GM19193 (cell line): ENCODE results near the gene HACE1.

Experiments used
- POLR2A ChIP-seq: IDR thresholded peaks from 4 replicates; pipeline ENCODE4 v1.6.1; 2011; ENCODE audit not compliant: insufficient read depth, insufficient read length; ENCODE audit errors: extremely low read depth

HACE1 gene

DNA sequence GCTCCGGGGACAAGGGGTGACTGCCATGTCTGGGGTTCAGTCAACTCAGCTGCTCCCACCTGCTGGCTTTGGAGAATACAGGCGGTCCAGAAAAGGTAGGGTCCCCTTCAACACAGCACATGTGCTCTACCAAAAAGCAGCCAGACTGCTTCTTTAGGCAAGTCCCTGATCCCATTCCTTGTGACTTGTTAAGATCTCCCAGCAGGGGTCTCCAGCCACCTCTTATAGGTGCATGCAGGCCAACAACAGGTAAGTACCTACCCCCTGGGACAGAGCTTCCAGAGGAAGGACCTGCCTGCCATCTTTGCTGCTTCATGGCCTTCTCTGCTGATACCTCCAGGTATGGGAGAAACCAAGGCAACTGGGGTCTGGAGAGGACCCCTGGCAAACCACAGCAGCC is 106.5 kb downstream of the HACE1 start:
- TF ChIP-seq POLR2A: no peak

DNA sequence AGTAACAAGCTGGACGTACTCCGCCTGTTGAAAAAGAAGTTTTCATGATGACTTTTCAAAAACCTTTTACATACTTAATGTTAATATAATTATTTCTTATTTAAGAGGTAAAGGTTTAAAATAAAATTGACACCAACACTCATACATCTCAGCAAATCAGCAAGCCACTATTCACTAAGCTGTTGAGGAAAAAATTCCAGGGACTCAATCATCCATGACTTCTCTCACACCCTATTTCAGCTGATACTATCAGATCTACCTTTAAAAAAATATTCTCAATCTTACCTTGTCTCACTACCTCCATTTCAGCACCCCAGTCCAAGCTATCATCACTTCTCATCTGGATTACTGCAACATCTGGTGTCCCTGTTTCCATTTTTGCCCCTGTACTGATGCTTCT is 109.3 kb downstream of the HACE1 start:
- no peak for TF ChIP-seq POLR2A

DNA sequence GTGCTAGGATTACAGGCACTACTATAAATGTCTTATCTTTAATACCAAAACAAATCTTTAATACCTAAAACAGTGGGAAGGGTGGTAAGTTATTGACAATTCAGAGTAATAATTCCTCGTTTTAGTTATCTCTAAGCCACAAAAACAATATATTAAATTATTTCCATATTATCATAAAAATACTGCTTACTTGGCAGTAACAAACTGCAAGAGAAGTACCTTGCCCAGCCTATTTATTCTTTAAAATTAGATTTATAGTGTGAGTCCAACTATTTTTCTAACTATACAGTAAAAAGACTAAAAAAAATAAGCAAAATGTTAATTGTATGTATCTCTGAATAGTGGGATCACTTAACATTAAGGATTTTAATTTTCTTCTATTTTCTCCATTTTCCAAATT is 123.2 kb downstream of the HACE1 start:
- no peak for TF ChIP-seq POLR2A

DNA sequence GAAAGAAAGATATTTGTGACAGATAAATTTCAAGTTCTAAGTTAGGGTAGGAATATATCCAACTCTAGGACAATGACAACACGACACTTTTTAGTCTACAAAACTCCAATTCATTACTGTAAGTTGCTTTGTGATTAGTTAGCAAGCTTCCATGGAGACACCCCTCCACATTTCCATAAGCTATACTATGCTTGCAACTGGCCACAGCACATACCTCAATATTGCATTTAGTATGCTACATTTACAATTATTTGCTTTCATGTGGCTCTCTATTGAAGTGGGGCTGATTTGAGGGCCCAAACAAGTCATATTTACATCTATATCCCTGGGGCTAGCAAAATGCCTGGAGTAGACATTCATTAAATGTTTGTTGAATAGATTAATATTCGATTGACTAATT is 129.3 kb downstream of the HACE1 start:
- no peak for TF ChIP-seq POLR2A

DNA sequence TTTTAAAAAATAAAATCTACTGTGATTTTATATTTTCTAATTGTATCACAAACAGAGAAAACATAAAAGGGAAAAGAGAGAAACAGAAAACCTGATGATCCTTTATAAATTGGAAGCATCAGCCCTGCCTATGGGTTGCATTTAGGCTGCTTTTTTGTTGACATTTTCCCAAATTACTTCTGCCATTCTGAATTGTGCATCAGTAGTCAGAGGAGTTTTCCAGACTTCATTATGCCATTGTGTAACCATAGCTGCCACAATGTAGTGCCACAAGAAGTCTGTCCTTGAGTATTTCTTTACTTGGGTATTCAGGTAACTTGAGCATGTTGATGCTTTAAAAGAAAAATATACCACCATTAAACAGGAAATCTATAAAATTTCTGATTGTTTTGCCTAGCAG is 130.3 kb downstream of the HACE1 start:
- TF ChIP-seq POLR2A: no peak

DNA sequence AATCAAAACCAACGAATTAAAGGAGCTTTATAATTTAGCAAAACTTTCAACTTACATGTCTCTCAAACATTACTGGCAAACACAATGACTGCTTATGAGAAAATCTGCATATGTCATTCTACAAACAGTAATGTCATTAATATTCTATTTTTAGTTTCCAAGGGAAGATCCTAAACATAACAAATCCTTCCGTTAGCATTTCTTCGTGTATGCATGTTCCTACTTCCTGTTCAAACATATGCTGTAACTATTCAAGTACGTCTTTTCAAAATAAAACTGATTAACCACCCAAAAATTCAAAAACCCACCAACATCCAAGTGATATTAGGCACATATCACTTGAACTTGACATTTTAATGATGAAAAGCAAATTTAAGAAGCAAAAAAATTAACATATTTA is 131.3 kb downstream of the HACE1 start:
- TF ChIP-seq POLR2A: no peak

DNA sequence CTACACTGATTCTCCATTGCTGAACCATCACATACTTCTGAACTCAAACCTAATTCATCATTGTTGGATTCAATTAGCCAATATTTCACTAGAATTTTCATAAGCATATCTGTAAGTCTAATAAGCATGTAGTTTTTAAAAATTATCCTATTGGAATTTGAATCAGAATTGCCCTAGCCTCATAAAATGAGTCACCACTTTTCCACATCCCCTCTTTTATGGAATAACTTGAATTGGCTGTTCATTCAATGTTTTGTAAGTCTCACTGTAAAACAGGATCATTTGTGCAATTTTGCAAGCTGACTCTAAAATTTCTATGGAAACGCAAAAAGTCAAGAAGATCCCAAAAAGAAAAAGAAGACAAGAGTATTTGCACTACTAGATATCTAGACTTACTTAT is 141.0 kb downstream of the HACE1 start:
- TF ChIP-seq POLR2A: no peak

DNA sequence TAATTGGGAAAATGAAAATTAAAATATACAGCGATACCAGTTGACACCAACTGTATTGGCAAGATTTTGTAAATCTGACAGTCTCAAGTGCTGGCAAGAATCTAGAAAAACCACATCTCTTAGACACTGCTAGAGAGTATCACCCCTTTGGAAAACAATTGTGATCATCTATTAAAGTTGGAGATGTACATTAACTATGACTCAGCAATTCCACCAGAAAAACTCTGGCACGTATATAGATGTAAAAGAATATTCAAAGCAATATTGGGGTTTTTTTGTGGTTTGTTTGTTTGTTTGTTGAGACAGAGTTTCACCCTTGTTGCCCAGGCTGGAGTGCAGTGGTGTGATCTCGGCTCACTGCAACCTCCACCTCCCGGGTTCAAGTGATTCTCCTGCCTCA is 142.9 kb downstream of the HACE1 start:
- TF ChIP-seq POLR2A: no peak

DNA sequence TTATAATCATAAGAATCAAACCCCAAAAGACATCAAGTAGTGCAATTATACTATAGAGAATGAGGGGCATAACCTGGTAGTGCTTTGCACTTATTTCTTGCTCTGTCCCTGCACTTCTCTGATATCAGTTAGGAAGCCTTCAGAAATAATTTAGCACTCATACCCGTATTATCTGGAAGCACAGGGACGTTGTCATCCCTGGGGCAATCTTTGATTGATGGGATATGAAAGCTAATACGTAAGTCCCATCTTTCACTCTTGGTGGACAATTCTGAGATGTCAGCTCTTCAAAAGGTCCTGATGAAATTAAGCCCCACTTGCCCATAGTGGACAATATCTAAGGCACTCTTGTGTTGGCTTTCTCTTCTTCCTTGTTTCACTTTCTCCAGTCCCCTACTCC is 144.9 kb downstream of the HACE1 start:
- no peak for TF ChIP-seq POLR2A

DNA sequence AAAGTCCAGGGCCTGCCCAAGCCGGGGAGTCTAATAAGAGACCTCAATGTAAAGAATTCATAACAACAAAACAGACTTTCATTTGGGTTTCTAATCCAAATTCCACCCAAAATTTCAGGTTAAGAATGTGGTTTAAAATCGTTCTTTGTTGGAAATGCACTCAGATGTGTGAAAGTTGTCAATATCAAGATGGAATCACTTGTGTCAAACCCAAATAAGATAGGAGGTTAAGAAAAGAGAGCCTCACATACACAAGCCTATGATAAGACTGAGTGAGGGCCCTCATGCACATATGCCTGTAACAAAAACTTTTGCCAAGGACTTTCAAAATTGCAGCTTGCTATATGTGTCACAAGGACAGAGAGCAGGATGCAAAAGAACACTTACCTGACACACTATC is 145.7 kb downstream of the HACE1 start:
- TF ChIP-seq POLR2A: no peak

DNA sequence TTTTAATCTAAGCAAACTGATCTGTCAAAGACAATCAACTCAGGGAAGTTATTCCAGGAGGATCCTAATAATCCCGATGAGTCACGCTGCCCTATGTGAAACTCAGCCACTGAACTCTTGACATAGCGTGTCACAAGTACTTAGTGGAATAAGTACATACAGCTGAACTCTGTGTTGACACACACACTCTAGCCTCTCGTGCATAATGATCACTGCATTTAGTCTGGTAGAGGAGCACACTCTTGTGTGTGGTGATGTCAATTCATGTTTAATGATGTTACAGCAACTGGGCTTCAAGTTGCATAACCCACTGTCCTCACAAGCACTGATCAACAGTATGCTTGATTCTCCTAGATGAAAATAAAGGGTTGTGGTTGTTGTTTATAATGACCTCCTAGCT is 148.3 kb downstream of the HACE1 start:
- no peak for TF ChIP-seq POLR2A

DNA sequence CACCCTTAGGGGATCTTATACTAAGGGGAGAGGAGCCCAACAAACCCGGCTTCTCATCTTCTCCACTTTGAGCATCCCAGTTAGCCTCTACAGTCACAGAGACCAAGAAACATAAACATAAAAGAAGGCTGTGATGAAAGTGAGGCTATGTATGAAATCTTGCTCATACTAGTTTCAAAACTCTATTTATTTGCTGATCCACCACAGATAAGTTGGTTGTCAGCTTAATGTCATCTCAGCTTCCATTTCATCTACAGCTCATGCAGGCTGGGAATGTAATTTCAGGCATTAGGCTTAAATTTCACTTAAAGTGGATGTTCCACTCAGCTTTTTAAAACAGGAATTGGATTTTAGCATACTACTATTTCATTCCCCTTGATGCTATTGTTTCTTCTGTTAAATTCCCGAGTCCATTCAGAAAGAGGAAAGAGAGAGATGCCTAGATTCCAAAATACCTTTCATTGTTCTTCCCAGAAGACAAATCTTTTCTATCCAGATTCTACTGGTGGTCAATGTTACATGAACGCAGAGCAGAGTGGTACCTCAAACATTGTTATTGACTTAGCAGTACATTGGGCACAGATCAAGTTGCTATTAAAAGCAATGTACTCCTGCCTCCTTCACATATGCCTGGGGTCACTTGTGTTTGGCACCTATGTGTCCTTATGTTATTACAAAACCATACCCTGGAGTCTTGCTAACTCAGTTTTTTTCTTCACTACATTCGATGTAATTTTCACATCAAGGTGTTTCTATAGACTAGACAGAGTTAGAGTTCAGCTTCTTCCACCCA is 149.0 kb downstream of the HACE1 start:
- no peak for TF ChIP-seq POLR2A

DNA sequence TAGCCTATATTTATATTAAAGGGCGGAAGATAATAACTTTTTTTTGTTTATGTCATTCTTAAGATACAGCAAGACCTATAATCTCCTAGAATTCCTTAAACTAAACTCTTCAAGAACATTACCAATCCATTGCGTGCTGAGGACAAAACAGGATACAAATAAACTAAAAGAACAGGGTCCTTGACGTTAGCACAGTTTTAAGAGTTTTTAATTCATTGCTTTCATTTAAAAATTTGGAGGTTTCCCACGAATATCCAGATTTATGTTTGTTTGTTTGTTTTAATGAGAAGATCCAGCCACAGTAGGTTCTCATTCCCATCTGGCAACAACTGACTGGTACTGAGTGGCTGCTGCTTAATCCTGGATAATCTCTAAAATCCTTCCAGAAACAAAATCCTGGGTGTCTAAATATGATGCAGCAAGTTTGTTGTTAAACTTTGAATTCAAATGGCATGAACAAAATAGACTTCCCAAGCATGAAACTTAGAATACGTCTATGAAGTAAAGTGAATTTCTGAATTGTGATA is 153.7 kb downstream of the HACE1 start:
- no peak for TF ChIP-seq POLR2A

DNA sequence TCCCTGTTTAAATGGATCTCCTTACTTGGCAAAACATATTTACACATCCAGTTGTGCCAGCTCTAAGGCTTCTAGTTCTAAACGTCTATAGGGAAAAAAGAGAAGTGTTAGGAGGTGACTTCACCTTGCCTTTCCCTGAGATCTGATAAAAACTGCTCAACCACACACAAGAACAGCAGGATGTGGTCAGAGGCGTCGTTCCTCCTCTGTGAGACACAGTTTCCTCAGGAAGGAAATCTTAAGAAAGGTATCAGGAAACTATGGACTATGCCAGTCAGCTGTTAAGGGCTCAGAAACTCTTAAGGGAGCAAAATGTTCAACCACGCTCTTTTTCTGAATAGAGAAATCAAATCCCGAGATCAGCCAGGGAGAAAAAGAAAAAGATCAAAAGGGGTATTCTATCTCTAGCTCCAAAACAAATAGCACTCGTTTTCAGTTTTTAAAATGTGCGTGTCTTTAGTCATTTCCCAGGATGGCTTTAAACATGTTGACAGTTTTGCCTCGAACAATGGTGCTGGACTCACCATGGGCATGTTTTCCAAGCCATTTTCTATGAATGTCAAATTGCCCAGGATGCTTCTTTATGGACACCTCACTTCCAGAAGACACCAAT is 154.5 kb downstream of the HACE1 start:
- TF ChIP-seq POLR2A: no peak

DNA sequence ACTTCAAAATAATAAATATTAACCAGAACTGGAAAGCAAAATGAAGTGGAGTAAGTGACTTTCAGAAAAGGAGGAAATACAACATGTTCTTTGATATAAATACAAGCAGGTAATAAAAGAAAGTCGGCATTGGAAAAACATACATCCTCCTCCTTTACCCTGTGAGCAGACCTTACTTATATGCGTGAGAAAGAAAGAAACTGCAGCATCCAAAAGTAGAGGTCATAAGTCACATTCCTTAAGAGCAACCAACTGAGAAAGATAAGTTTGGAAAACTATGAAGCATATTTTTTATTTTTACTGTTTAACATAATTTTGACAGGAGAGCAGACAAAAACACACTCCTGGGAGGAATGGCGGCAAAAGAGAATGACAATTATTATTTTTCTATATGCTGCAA is 155.5 kb downstream of the HACE1 start:
- no peak for TF ChIP-seq POLR2A

DNA sequence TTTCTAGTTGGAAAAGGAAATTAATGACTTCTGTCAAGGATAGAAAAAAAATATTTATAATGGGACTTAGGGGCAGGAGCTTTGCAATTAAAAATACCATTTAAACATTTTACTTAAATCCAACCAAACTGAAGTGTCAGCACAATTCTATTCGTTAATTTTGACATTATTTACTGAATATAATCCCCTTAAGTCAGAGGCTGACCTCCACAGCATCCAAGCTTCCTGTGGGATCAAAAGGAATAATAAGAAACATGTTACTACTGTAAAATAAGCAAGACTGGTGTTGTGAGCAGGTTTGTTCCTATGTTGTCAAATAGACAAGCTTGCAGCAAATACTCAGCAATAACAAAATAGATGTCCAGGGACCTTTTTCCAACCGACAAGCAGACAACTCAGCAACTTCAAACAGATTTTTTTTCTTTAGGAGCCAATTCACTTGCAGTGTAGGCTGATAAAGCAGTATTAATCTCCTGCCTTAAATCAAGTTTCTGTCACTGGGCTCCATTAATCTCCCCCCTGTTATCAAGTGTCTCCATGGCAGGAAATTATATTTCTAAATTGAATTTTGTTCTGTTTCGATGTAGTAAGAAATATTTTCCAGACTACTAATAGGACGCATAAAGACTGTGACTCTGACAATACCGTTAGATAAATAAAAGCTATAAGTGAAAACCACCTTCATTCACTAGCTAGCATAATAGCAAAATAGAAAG is 157.4 kb downstream of the HACE1 start:
- no peak for TF ChIP-seq POLR2A
